ENCODE results near the gene FYCO1. TPM values are rescaled to one million over a fixed set of nuclear protein-coding genes. Genes with fewer than 3 reads are reported as not detected.

Gene FYCO1
- total RNA-seq, 1 donor from 2014 or later: 121 TPM

DNA sequence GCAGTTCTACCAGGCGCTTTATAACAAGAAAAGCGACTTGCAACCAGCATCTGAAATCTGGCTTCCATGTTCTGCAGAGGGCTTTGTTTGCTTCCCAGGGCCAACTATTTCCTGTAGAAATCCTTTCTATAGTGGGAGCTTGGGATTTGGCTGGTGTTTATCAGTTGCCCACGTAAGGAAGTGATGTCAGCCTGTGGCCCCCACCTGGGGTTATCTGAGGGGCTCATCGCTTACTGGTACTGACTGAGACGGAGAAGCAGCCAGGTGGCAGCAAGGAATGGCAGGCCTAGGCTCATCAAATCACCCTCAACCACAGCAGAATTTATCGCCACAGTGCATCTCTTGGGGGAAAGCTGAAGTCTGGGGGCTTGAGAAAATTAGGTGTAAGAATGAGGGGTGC lies 123.8 kb downstream of the FYCO1 start:
- intact Hi-C loops (cut with micrococcal nuclease): no loop called here
- DNase-seq: no peak
- no peak for TF ChIP-seq CTCF (IDR thresholded peaks at IDR 0.05; ENCODE audit: borderline replicate concordance)
- Histone ChIP-seq H3K36me3 (no peaks in the 10 kb centered on the region), H3K27me3 (ENCODE audit: low read depth) (no peaks in the 10 kb centered on the region), H3K4me1 (no peaks in the 10 kb centered on the region), H3K9me3 (replicated peaks) (no peaks in the 10 kb centered on the region), H3K27ac (replicated peaks) (no peak overlapping the region), H3K4me3 (no peak overlapping the region)

GRCh38 chr3:45870099-45870498 lies 125.5 kb downstream of the FYCO1 start:
- Histone ChIP-seq H3K27me3 (ENCODE audit: low read depth) (no peaks in the 10 kb centered on the region), H3K4me3 (no peak overlapping the region), H3K9me3 (replicated peaks) (no peaks in the 10 kb centered on the region), H3K4me1 (no peaks in the 10 kb centered on the region), H3K36me3 (no peaks in the 10 kb centered on the region), H3K27ac (replicated peaks) (no peak overlapping the region)
- intact Hi-C loops (cut with micrococcal nuclease): no loop called here
- DNase-seq: no peak
- no peak for TF ChIP-seq CTCF (IDR thresholded peaks at IDR 0.05; ENCODE audit: borderline replicate concordance)

DNA sequence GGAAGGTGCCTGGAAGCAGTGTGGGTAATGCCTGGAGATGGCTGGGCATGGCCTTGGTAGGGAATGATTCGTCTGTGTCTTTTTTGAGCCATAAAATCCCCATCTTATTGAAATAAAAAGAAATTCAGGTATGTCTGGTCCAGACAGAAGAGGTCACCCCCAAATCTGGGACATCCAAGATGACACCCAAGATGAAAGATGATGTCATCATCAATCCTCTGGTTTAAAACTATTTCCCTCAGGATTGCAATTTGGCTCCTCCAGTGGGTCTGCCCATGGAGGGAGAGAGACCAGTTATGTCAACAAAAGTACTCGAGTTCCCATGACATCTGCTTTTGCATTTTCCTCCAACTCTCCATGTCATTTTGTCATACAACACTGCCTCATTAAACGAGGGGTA lies 126.0 kb downstream of the FYCO1 start:
- no peak for DNase-seq
- Histone ChIP-seq H3K4me1 (no peaks in the 10 kb centered on the region), H3K4me3 (no peak overlapping the region), H3K36me3 (no peaks in the 10 kb centered on the region), H3K27ac (replicated peaks) (no peak overlapping the region), H3K9me3 (replicated peaks) (no peaks in the 10 kb centered on the region), H3K27me3 (ENCODE audit: low read depth) (no peaks in the 10 kb centered on the region)
- no peak for TF ChIP-seq CTCF (IDR thresholded peaks at IDR 0.05; ENCODE audit: borderline replicate concordance)
- intact Hi-C loops (cut with micrococcal nuclease): no loop called here

DNA sequence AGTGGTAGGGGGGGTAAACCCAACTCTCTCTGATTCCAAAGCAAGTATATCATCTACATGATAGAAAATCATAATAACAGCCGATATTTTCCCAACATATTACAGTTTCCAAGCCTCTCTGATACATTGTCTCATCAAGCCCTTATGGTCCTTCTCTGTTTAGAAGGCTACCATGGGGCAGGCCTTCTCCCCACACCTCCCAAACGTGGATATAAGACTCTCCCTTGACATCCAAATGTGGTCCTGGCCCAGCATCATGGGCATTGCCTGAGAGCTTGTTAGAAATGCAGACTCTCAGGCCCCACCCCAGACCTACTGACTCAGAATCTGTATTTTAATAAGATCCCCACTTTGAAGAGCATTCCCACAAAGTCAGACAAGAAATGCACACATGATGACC lies 127.0 kb downstream of the FYCO1 start:
- intact Hi-C loops (cut with micrococcal nuclease): no loop called here

DNA sequence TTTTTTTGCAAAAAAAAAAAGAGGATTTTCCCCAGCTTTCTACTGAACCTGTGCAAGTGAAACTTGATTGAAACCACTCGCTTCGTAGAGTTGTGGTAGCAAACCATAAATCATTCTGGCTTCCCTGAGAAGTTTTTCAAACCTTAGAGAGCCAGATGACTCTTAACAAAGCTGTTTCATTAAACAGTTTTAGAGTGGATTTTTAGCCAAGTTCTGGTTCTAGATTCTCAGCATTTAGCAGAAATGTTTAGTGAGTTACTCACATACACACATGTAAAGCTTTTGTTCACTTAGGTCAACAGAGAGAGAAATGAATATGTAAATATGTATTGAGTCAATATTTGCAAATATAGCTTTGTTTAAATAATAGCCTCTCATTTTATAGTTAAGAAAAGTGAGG lies 127.4 kb downstream of the FYCO1 start:
- no peak for TF ChIP-seq CTCF (IDR thresholded peaks at IDR 0.05; ENCODE audit: borderline replicate concordance)
- intact Hi-C loops (cut with micrococcal nuclease): no loop called here
- Histone ChIP-seq H3K4me3 (no peak overlapping the region), H3K27me3 (ENCODE audit: low read depth) (no peaks in the 10 kb centered on the region), H3K27ac (replicated peaks) (no peak overlapping the region), H3K36me3 (no peaks in the 10 kb centered on the region), H3K4me1 (no peaks in the 10 kb centered on the region), H3K9me3 (replicated peaks) (peaks cover 8% of the 10 kb centered on the region)
- DNase-seq: no peak

More for the DNA sequence above, 127.0 kb downstream of the FYCO1 start:
- no peak overlapping the region for H3K4me3 ChIP-seq
- no peaks in the 10 kb centered on the region for H3K27me3 ChIP-seq (ENCODE audit: low read depth)
- no peaks in the 10 kb centered on the region for H3K36me3 ChIP-seq
- no peak overlapping the region for H3K27ac ChIP-seq (replicated peaks)
- H3K4me1 ChIP-seq: no peaks in the 10 kb centered on the region
- no peak for TF ChIP-seq CTCF (IDR thresholded peaks at IDR 0.05; ENCODE audit: borderline replicate concordance)
- DNase-seq: no peak
- peaks cover 4% of the 10 kb centered on the region for H3K9me3 ChIP-seq (replicated peaks)

Other genes with a start within 250 kb of the FYCO1 start
- not detected for gene SLC6A20, start 199.3 kb downstream of the FYCO1 start, total RNA-seq
- 7.4 TPM for gene LZTFL1, start 153.7 kb downstream of the FYCO1 start, total RNA-seq
- not detected for gene CCR9, start 109.3 kb downstream of the FYCO1 start, total RNA-seq
- gene CXCR6, start 52.4 kb downstream of the FYCO1 start, total RNA-seq: 0.33 TPM
- gene XCR1, start 31.7 kb upstream of the FYCO1 start, total RNA-seq: not detected
- 2.0 TPM for gene CCR1, start 212.5 kb upstream of the FYCO1 start, total RNA-seq
- not detected for gene CCR3, start 246.6 kb upstream of the FYCO1 start, total RNA-seq

All from left ventricle myocardium inferior (tissue), 1 donor.